H1 (cell line): ENCODE measurements around the gene DLEC1. TPM values are rescaled to one million over a fixed set of nuclear protein-coding genes. Genes with fewer than 3 reads are reported as not detected.

Experiments
- CTCF ChIA-PET: fragments of 300-600 bp; sonication (Branson Sonifier 250); formaldehyde crosslinking; loops from one replicate; lab custom pipeline; 2021; ENCODE audit not compliant: partially characterized antibody; lab: Charles Lee
- POLR2A ChIA-PET: fragments of 300-600 bp; sonication (Branson Sonifier 250); formaldehyde crosslinking; loops from one replicate; lab custom pipeline; 2021; ENCODE audit warnings: inconsistent platforms; ENCODE audit not compliant: partially characterized antibody; lab: Charles Lee
- DNase-seq, 2 experiments: peaks; one replicate each; pipeline versions ENCODE4 v3.0.0 to v3.0.0-alpha.2; 2010 to 2022; ENCODE audit warnings: low spot score in 2 of 2, low read depth in 1 of 2, mixed read lengths in 1 of 2
- FAIRE-seq: peaks from 2 replicates; lab custom pipeline; 2011; peaks lifted over from hg19 to GRCh38; lab: Jason Lieb, UNC
- H2AFZ ChIP-seq: 2 replicates; pipeline ENCODE4 v1.8.1; 2012; ENCODE audit warnings: low read length, inconsistent platforms
- H2AK5ac ChIP-seq: 2 replicates; pipeline ENCODE4 v1.6.1; 2013; ENCODE audit warnings: low read depth, low read length
- H2BK120ac ChIP-seq: replicated peaks from 2 replicates; pipeline ENCODE3; 2013; ENCODE audit warnings: low read depth, low read length, inconsistent platforms
- H2BK12ac ChIP-seq: 2 replicates; pipeline ENCODE4 v1.6.1; 2013; ENCODE audit warnings: low read depth, low read length
- H2BK15ac ChIP-seq: 2 replicates; pipeline ENCODE4 v1.6.1; 2013; ENCODE audit warnings: low read length
- H2BK20ac ChIP-seq: 2 replicates; pipeline ENCODE4 v1.6.1; 2013; ENCODE audit warnings: low read length
- H2BK5ac ChIP-seq: 2 replicates; pipeline ENCODE4 v1.6.1; 2013; ENCODE audit warnings: low read depth, low read length
- H3K14ac ChIP-seq: 2 replicates; pipeline ENCODE4 v1.6.1; 2013; ENCODE audit warnings: inconsistent platforms; ENCODE audit not compliant: insufficient read length
- H3K18ac ChIP-seq: 2 replicates; pipeline ENCODE4 v1.6.1; 2013; ENCODE audit warnings: low read length; ENCODE audit errors: extremely low read depth
- H3K23ac ChIP-seq: 2 replicates; pipeline ENCODE4 v1.6.1; 2013; ENCODE audit warnings: inconsistent platforms; ENCODE audit not compliant: insufficient read length
- H3K23me2 ChIP-seq: 2 replicates; pipeline ENCODE4 v1.6.1; 2013; ENCODE audit warnings: low read depth, low read length
- H3K27ac ChIP-seq: 2 replicates; pipeline ENCODE4 v1.6.1; 2011; ENCODE audit warnings: low read depth, low read length, inconsistent platforms
- H3K27me3 ChIP-seq, 4 experiments: replicated peaks in 1 of 4; 1 replicate in 1 of 4; 2 replicates in 3 of 4; pipeline versions ENCODE4 v1.6.1 to v1.8.1; 2011 to 2013; ENCODE audit warnings: low read length in 3 of 4, mild to moderate bottlenecking in 3 of 4, inconsistent platforms in 2 of 4, mixed read lengths in 2 of 4, moderate library complexity in 1 of 4; ENCODE audit not compliant: control insufficient read depth in 3 of 4, insufficient read depth in 3 of 4; ENCODE audit errors: extremely low read depth in 1 of 4
- H3K36me3 ChIP-seq, 4 experiments: 2 replicates each; pipeline versions ENCODE4 v1.6.1 to v1.8.1; 2011 to 2013; ENCODE audit warnings: mild to moderate bottlenecking in 4 of 4, low read length in 3 of 4, moderate library complexity in 2 of 4, control low read depth in 1 of 4, inconsistent platforms in 1 of 4; ENCODE audit not compliant: insufficient read depth in 4 of 4, control insufficient read depth in 2 of 4
- H3K4ac ChIP-seq: replicated peaks from 2 replicates; pipeline ENCODE3; 2013; ENCODE audit warnings: low read length, low read depth, mixed read lengths, inconsistent platforms; ENCODE audit not compliant: insufficient read length
- H3K4me1 ChIP-seq, 4 experiments: replicated peaks in 1 of 4; 1 replicate in 1 of 4; 2 replicates in 3 of 4; pipeline versions ENCODE4 v1.6.1 to v1.8.1; 2011 to 2013; ENCODE audit warnings: low read length in 3 of 4, inconsistent platforms in 2 of 4, mixed read lengths in 1 of 4; ENCODE audit not compliant: insufficient read depth in 4 of 4, control insufficient read depth in 3 of 4
- H3K4me2 ChIP-seq, 2 experiments: 2 replicates each; pipeline versions ENCODE4 v1.6.1 to v1.8.1; 2011 to 2013; ENCODE audit warnings: low read depth in 2 of 2, low read length in 2 of 2, control low read depth in 1 of 2, inconsistent platforms in 1 of 2, mild to moderate bottlenecking in 1 of 2; ENCODE audit not compliant: insufficient read depth in 1 of 2
- H3K4me3 ChIP-seq, 4 experiments: fragments of 200-600, 300-600 bp in 1 of 4; sonication (generic), shearing (Covaris generic), sonication (Bioruptor Twin) in 1 of 4; 2 replicates each; pipeline versions ENCODE4 v1.5.1 to v1.8.1; 2011 to 2016; ENCODE audit warnings: low read length in 4 of 4, low read depth in 3 of 4, control low read depth in 2 of 4, inconsistent platforms in 2 of 4, mild to moderate bottlenecking in 2 of 4, mixed read lengths in 1 of 4, moderate library complexity in 1 of 4; ENCODE audit not compliant: insufficient read depth in 2 of 4; ENCODE audit errors: extremely low read depth in 1 of 4
- H3K56ac ChIP-seq: replicated peaks from 2 replicates; pipeline ENCODE3; 2013; ENCODE audit warnings: low read depth, mild to moderate bottlenecking, mixed read lengths, low read length, inconsistent platforms; ENCODE audit not compliant: insufficient read length
- H3K79me1 ChIP-seq: 2 replicates; pipeline ENCODE4 v1.6.1; 2013; ENCODE audit warnings: low read depth, low read length, control low read depth
- H3K79me2 ChIP-seq, 2 experiments: 2 replicates each; pipeline versions ENCODE4 v1.6.1 to v1.8.1; 2012 to 2013; ENCODE audit warnings: low read length in 2 of 2, mild to moderate bottlenecking in 2 of 2, inconsistent platforms in 1 of 2; ENCODE audit not compliant: insufficient read depth in 2 of 2, control insufficient read depth in 1 of 2
- H3K9ac ChIP-seq, 4 experiments: replicated peaks in 1 of 4; 1 replicate in 1 of 4; 2 replicates in 3 of 4; pipeline versions ENCODE4 v1.6.1 to v1.8.1; 2011 to 2013; ENCODE audit warnings: low read depth in 3 of 4, low read length in 3 of 4, control low read depth in 2 of 4, mild to moderate bottlenecking in 2 of 4, moderate library complexity in 2 of 4, inconsistent platforms in 1 of 4; ENCODE audit errors: extremely low read depth in 1 of 4
- H3K9me3 ChIP-seq, 2 experiments: 2 replicates each; pipeline versions ENCODE4 v1.6.1 to v1.8.1; 2012 to 2013; ENCODE audit warnings: mild to moderate bottlenecking in 2 of 2, moderate library complexity in 2 of 2, control low read depth in 1 of 2, inconsistent platforms in 1 of 2, low read depth in 1 of 2, low read length in 1 of 2, mixed read lengths in 1 of 2; ENCODE audit not compliant: insufficient read depth in 2 of 2
- H4K20me1 ChIP-seq, 2 experiments: replicated peaks in 1 of 2; 2 replicates each; pipeline versions ENCODE3 to v1.8.1; 2011 to 2013; ENCODE audit warnings: inconsistent platforms in 2 of 2, low read length in 2 of 2, mild to moderate bottlenecking in 1 of 2; ENCODE audit not compliant: insufficient read depth in 2 of 2, control insufficient read depth in 1 of 2
- H4K5ac ChIP-seq: 2 replicates; pipeline ENCODE4 v1.6.1; 2013; ENCODE audit warnings: low read length, low read depth, mixed read lengths, inconsistent platforms; ENCODE audit not compliant: insufficient read length
- H4K8ac ChIP-seq: 2 replicates; pipeline ENCODE4 v1.8.0; 2013; ENCODE audit warnings: mild to moderate bottlenecking, moderate library complexity, low read length, inconsistent platforms; ENCODE audit not compliant: insufficient read depth; ENCODE audit errors: extremely low read depth
- H4K91ac ChIP-seq: replicated peaks from 2 replicates; pipeline ENCODE3; 2013; ENCODE audit warnings: low read length, mixed read lengths, inconsistent platforms; ENCODE audit not compliant: insufficient read length
- HDAC2 ChIP-seq, 2 experiments: fragments of 300-600 bp in 1 of 2; sonication (generic) in 1 of 2; IDR thresholded peaks; 2 replicates each; pipeline ENCODE4 v1.6.1; 2011 to 2012; ENCODE audit warnings: low read depth in 2 of 2, low read length in 2 of 2, mild to moderate bottlenecking in 2 of 2, moderate library complexity in 2 of 2, borderline replicate concordance in 1 of 2, inconsistent platforms in 1 of 2
- KDM4A ChIP-seq: IDR thresholded peaks from one replicate; pipeline ENCODE4 v1.7.1; 2012; ENCODE audit warnings: low read depth, mild to moderate bottlenecking, moderate library complexity, low read length, inconsistent platforms; ENCODE audit not compliant: severe bottlenecking
- WGBS, 2 experiments: shearing (Covaris generic) in 1 of 2; methylation state at CpG; one replicate each; pipeline versions ENCODE4 v1.1.6 to v1.1.7; 2013 to 2015; ENCODE audit warnings: low lambda C conversion rate in 2 of 2, mixed read lengths in 2 of 2, inconsistent platforms in 1 of 2, low coverage in 1 of 2, missing lambda C conversion rate in 1 of 2; ENCODE audit not compliant: insufficient replicate concordance in 2 of 2, insufficient coverage in 1 of 2, insufficient read length in 1 of 2; ENCODE audit errors: extremely low coverage in 1 of 2, missing lambda C conversion rate in 1 of 2; 5-methylcytosine and 5-hydroxymethylcytosine counted together
- polyA plus RNA-seq, 7 experiments: library from polyadenylated mRNA; depleted of rRNA in 3 of 7; stranded (reverse) in 5 of 7; unstranded in 2 of 7; fragments of >200 nt in 5 of 7; fragments of 200-250 nt in 2 of 7; gene quantifications; 1 replicate in 5 of 7; 2 replicates in 1 of 7; 4 replicates in 1 of 7; pipeline versions ENCODE4 v1.2.1 to v1.2.3, GENCODE V29; 2011 to 2013; ENCODE audit warnings: missing spikeins in 2 of 7, mixed read lengths in 2 of 7
- total RNA-seq: library from RNA; stranded (reverse); fragmentation: NEBNext Ultra II Directional; extraction: Animal tissue kit (Norgen Biotek cat#: 25700); gene quantifications from 2 replicates; pipeline ENCODE4 v1.2.1, GENCODE V29; 2021

Gene DLEC1
- total and polyA plus RNA-seq, 2 of the 8 experiments (the other 6 are each of a cell fraction or from before 2014, with no cell fraction given), result 0.26 to 0.76 TPM

DNA sequence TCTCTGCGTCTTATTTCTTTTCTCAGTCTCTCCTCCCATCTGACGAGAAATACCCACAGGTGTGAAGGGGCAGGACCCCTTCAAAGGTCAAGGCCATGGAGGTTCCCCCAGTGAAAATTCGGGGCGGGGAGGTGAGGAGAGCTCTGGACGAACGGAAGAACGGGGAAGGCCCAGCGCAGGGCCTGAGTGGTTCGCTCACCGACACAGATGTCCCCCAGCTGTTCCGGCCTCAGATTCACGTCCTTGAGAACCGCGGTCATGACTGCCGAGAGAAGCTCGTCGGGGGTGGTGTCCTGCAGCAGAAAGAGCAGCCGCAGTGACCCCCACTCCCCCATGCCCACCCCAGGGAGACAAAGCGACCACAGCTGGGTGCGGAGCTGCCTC, 97.4 kb downstream of the DLEC1 start:
- no peaks in the 10 kb centered on the region for H3K27me3 ChIP-seq
- no peak overlapping the region for H2BK12ac ChIP-seq
- H4K8ac ChIP-seq, result no peak overlapping the region
- no peak overlapping the region for H2AK5ac ChIP-seq
- H4K91ac ChIP-seq, result no peak overlapping the region
- DNase-seq, result no peak
- peak overlapping the region; percentile 63; the same call in 1 of the 2 replicates for H2BK5ac ChIP-seq
- no peak overlapping the region for H3K14ac ChIP-seq
- H2BK20ac ChIP-seq, result no peak overlapping the region
- H3K23ac ChIP-seq, result no peak overlapping the region
- peaks cover under 1 to 20% (median 9%) of the 10 kb centered on the region in 4 experiments; a peak in 5 of 8 replicates for H3K36me3 ChIP-seq
- ChIA-PET POLR2A (interaction anchor here (0.8 to 3.7 kb wide), 12 partner anchors 10 to 360 kb away, joined by 3 to 38 read pairs (median 3); partner anchors contain the start of genes EXOG, OXSR1, PLCD1 and SLC22A14), CTCF (interaction anchor here (0.8 to 8.1 kb wide), 4 partner anchors 15 to 163 kb away, joined by 3 to 52 read pairs (median 4); no protein-coding TSS in a partner anchor)
- peaks cover 7 to 18% (median 13%) of the 10 kb centered on the region in 4 experiments for H3K4me1 ChIP-seq
- H4K5ac ChIP-seq, result no peak overlapping the region
- no peak overlapping the region for H2BK15ac ChIP-seq
- H3K56ac ChIP-seq, result no peak overlapping the region
- FAIRE-seq, result no peak
- H3K4me2 ChIP-seq, result peak overlapping the region; percentile 64 to 75
- H3K9me3 ChIP-seq, result no peaks in the 10 kb centered on the region
- peak overlapping the region; percentile 73 to 84 (median 80) for H3K4me3 ChIP-seq
- peaks cover 21% of the 10 kb centered on the region for H3K23me2 ChIP-seq
- peaks cover 0 to 12% of the 10 kb centered on the region in 2 experiments; a peak in 1 of 4 replicates for H3K79me2 ChIP-seq
- no peak overlapping the region for H3K4ac ChIP-seq
- TF ChIP-seq KDM4A, result no peak
- TF ChIP-seq HDAC2 (IDR thresholded peaks at IDR 0.05; ENCODE audit: borderline replicate concordance in 1 of 2, low read depth in 2 of 2, low read length in 2 of 2), result 0 out of 4 replicates have a peak, but pooled peaks of 1 of the 2 experiments have one; percentile 9
- TF ChIP-seq, all 59 proteins: peak for 1
- Histone ChIP-seq H2BK120ac (no peak overlapping the region), H3K9ac (peak overlapping the region; percentile 56 to 82 (median 71)), H2AFZ (no peak overlapping the region), H3K18ac (no peak overlapping the region), H4K20me1 (peaks cover 4 to 6% of the 10 kb centered on the region in 2 experiments), H3K79me1 (no peaks in the 10 kb centered on the region; the same call in 1 of the 2 replicates), H3K27ac (no peak overlapping the region)
- 4% methylated on average over 19 of the region's 20 CpGs; no CpG with 5 or more reads in 1 of the 2 experiments for WGBS, 2 experiments
